HG03521 (cell line): ENCODE measurements around the gene ZNF609.

Experiments used
- ATAC-seq: cut with Tn5 transposase; IDR thresholded peaks from one replicate; pipeline ENCODE4 v1.9.1; 2021; ENCODE audit warnings: mild to moderate bottlenecking, moderate library complexity; ENCODE audit not compliant: unreplicated experiment

Gene ZNF609

DNA sequence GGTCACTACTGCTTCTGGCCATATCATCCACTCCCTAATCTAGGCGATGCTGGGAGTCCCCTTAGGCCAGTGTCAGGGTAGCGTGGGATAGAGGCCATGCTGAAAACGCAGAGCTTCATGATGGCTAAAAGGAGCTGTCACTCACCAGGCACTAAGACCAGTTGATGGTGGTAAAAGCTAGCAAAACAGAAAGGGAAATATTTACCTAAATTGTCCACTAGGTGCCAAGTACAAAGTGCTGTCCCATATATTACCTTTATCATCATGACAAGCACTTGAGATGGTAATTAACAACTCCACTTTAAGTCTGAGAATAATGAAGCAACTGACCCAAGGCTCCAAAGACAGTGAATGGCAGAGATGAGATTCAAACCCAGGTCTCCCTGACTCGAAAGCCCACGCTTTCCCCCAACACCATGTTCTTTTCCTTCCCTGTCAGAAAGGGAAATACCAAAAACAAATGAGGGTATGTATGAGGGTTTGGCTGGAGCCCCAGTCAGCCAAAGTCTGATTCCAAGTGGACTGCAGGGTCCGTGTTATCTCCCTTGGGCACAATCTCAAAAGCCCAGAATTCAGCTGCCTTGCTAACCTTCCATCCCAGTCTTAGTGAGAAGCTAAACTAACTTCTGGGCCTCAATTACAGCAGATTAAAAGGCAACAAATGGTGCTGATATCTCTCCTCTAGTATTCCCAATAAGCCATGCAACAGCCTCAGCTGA, 230.4 kb downstream of the ZNF609 start:
- ATAC-seq = no peak

DNA sequence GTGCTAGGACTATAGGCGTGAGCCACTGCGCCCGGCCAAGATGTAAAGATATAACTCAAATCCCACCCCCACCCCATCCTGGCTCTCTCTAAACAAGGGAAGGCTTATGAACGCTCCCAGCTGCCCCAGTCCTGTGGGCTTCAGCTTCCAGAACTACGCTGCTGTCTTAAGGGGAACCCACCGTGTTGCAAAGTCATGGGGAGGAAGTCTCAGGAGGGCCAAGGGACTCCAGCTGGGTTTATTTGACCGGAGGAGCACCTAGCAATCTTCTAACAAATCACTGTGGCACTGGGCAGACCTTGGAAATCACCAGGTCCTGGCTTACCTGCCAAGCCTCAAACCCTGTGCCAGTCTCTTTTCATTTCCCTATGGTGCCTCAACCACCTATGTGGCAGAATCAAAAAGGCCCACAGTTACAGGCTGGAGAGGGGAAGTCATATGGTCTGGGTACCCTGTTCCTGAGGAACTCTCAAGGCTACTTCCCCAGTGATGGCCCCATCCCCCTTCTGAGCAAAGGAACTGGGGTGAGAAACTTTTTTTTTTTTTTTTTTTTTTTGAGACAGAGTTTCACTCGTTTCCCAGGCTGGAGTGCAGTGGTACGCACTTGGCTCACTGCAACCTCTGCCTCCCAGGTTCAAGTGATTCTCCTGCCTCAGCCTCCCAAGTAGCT, 231.7 kb downstream of the ZNF609 start:
- ATAC-seq = no peak

DNA sequence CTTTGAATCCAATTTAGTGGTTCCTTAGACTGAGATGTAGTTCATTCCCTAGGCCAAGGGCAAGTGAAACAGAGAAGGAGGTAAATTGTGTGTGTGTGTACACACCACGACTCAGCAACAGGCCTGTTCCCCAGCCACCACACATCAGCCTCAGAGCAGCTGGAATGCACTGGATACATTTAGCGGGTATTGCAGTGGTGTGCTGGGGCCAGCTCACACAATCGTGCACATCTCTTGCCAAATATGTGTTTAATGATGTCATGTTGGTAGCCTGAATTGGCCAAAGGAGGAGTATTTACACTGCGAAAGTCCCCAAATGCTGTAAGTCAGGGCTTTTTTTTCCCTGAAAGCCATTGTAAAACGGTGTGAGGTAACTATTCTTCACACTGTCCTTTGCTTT, 232.8 kb downstream of the ZNF609 start:
- no peak for ATAC-seq

- ATAC-seq = no peak
Measured at GRCh38 chr15:64694816-64695215, 234.4 kb downstream of the ZNF609 start.

DNA sequence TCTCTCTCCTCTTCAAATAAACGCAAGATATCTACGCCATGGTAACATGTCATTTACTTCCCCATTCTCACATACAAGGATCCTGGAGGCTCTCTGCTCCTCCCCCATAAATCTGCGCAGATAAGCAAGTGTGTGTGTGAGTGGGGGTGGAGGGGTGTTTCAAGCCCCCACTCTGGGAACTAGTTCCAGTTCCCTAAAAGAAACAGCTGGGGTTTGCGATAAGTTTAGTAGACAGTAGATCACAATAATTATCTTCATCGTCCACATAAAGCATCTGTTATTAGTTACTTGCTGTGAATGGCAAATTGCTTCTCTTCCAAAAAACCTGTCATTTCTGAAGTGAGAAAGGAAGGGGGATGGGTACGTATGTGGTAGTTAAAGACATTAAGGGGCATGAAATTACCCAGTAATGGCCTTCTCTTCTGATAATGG, 235.2 kb downstream of the ZNF609 start:
- no peak for ATAC-seq

- no peak for ATAC-seq
Measured at GRCh38 chr15:64696481-64696880, 236.1 kb downstream of the ZNF609 start.

- no peak for ATAC-seq
Measured at GRCh38 chr15:64697911-64698369, 237.6 kb downstream of the ZNF609 start.

GRCh38 chr15:64698823-64699222, 238.4 kb downstream of the ZNF609 start:
- ATAC-seq = no peak

DNA sequence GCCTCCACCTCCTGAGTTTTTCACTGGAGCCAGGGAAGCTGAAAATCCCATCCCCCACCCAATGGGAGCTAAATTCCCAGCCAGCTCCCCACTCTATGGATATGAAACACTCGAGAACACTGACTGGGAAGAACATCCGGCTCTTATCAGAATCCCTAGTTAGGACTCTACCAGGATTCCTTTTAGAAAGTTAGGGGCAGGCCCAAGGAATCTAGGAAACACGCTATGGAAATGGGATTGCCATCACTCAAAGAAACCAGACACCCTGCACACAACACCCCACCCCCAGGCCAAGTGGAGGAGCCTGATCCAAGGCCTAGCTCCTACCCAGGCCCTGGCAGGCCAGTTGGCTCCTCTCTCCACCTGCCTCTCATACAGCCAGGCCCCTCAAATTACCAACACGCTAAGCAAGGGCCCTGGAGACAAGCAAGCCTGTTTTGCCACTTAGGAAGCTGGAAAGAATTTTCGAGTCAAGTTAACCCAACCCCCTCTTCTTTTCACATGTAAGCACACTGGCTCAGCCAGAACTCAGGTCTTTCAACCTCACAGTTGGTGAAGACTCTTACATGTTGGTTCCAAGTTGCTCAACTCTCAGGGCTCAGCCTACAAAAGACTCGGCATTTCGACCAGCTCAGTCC, 239.5 kb downstream of the ZNF609 start:
- ATAC-seq = no peak

DNA sequence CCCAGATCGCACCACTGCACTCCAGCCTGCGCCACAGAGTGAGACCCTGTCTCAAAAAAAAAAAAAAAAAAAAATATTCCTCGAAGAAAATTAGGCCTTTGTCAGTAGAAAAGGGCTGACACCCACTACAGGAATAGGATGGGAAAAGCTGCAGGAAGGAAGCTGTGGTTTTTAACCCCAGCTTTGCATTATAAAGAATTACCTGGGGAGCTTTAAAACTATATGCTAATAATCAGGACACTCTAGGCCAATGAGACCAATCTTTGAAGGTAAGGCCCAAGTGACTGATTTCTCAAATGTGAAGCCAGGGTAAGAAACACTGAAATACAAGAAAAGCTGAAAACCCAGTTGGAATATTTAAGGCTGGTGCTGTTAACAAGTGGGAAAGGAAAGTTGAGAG, 240.7 kb downstream of the ZNF609 start:
- no peak for ATAC-seq

GRCh38 chr15:64701482-64702184, 241.3 kb downstream of the ZNF609 start:
- ATAC-seq = no peak

DNA sequence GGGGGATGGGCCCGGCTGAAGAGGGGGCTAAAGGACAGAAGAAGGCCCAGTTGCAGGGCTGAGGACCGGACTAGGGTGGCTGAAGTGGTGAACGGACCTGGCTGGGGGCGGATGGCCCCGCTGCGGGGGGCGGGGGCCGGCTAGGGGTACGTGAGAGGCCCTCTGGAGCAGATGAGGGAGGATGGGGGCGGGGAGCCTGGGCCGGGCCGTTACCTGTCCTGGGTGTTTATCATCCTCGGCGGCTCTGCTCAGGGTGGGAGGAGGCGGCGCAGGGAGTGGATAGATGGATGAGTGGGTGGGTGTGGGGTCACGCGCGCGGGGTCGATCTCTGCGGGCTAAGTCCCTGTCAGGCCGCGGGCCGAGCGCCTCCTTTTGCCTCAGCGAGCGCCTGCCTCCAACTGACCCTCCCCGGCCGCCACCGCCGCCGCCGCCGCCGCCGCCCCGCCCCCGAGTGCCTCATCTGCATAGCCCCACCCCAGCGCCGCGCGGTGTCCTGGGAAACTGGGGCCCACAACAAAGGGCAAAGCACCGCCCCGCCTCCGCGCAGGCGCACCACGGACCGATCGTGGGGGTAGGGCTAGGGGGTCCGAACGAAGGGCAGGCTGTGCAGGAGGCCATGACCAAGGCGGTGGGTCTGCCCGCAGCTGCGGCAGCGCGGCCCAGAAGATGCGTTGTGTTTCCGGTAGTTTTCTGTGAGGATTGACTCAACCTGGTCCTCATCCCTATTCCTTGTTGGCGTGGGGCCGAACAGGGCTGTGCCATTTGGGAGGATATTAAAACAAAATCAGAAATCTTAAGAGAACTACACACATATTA, 242.6 kb downstream of the ZNF609 start:
- ATAC-seq = peak; percentile 83

- no peak for ATAC-seq
Measured at GRCh38 chr15:64703632-64703959, 243.2 kb downstream of the ZNF609 start.

GRCh38 chr15:64705006-64705405, 244.6 kb downstream of the ZNF609 start:
- no peak for ATAC-seq

GRCh38 chr15:64706011-64706911, 245.9 kb downstream of the ZNF609 start:
- no peak for ATAC-seq

GRCh38 chr15:64710676-64711428, 250.5 kb downstream of the ZNF609 start:
- ATAC-seq = no peak

GRCh38 chr15:64712353-64712752, 252.0 kb downstream of the ZNF609 start:
- ATAC-seq = no peak

- ATAC-seq = no peak
Measured at GRCh38 chr15:64713592-64713991, 253.2 kb downstream of the ZNF609 start.

GRCh38 chr15:64716452-64716851, 256.1 kb downstream of the ZNF609 start:
- ATAC-seq = no peak
